ENCODE measurements around the gene MTMR6. TPM values are rescaled to one million over a fixed set of nuclear protein-coding genes. Genes with fewer than 3 reads are reported as not detected.

MTMR6 gene
- polyA plus RNA-seq, 1 of the 3 experiments (the other 2 are of a cell fraction), result 4.8 TPM

DNA sequence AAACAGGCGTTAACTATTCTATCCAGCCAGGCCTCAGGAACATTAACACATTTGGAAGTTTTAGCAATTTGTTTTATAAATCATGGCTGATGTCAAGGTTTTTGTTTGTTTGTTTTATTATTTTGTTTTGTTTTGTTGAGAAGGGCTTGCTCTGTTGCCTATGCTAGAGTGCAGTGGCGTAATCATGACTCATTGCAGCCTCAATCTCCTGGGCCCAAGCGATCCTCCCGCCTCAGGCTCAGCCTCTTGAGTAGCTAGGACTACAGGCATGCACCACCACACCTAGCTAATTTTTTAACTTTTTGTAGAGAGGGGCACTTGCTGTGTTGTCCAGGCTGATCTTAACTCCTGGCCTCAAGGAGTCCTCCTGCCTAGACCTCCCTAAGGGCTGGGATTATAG, 42.4 kb upstream of the MTMR6 start:
- DNase-seq, result no peak
- Histone ChIP-seq H3K9me2 (no peaks in the 10 kb centered on the region), H4K20me1 (ENCODE audit: insufficient read depth) (no peaks in the 10 kb centered on the region), H3K4me1 (ENCODE audit: control insufficient read depth in 1 of 2, insufficient read depth in 2 of 2, low read depth in 1 of 2, low read length in 1 of 2) (no peaks in the 10 kb centered on the region), H3K27me3 (ENCODE audit: insufficient read depth) (no peaks in the 10 kb centered on the region), H3K36me3 (replicated peaks in 1 of 2; ENCODE audit: control insufficient read depth in 1 of 2, insufficient read depth in 2 of 2, low read length in 1 of 2) (peaks cover 90% of the 10 kb centered on the region in 2 experiments), H3K27ac (ENCODE audit: low read depth in 2 of 2, low read length in 1 of 2) (no peak overlapping the region), H3K79me2 (ENCODE audit: insufficient read depth) (peaks cover 22% of the 10 kb centered on the region; the same call in 1 of the 2 replicates), H3K9ac (no peak overlapping the region), H3K9me3 (no peaks in the 10 kb centered on the region), H3F3A (replicated peaks; ENCODE audit: insufficient read depth) (peaks cover 3% of the 10 kb centered on the region), H3K4me3 (ENCODE audit: low read depth in 2 of 2, low read length in 1 of 2) (no peak overlapping the region), H3K4me2 (no peak overlapping the region), H2AFZ (ENCODE audit: low read depth) (no peak overlapping the region)
- no peak for TF ChIP-seq PBX3 (IDR thresholded peaks at IDR 0.05)
- TF ChIP-seq RAD21 (IDR thresholded peaks at IDR 0.05; ENCODE audit: low read length), result no peak
- TF ChIP-seq GABPA (IDR thresholded peaks at IDR 0.05; ENCODE audit: low read depth), result no peak
- no peak for TF ChIP-seq FOXM1 (IDR thresholded peaks at IDR 0.05; ENCODE audit: low read depth)
- no peak for TF ChIP-seq RFX5 (IDR thresholded peaks at IDR 0.05; ENCODE audit: low read length)
- TF ChIP-seq CHD2 (IDR thresholded peaks at IDR 0.05; ENCODE audit: low read length, partially characterized antibody), result no peak
- TF ChIP-seq POLR2AphosphoS5 (IDR thresholded peaks at IDR 0.05; ENCODE audit: low read depth, low read length), result no peak
- TF ChIP-seq SMC3 (IDR thresholded peaks at IDR 0.05; ENCODE audit: low read depth, low read length), result no peak
- no peak for TF ChIP-seq FOSL2 (IDR thresholded peaks at IDR 0.05; ENCODE audit: borderline replicate concordance, low read depth)
- no peak for TF ChIP-seq ZBTB33 (IDR thresholded peaks at IDR 0.05; ENCODE audit: borderline replicate concordance, low read depth)
- no peak for TF ChIP-seq NRF1 (IDR thresholded peaks at IDR 0.05; ENCODE audit: low read depth, low read length)
- 93% methylated on average over 4 of the region's 4 CpGs for WGBS (ENCODE audit: low lambda C conversion rate)
- ChIA-PET POLR2A (no interaction called here), CTCF (no interaction called here)

GRCh38 chr13:25324100-25324499, 36.8 kb upstream of the MTMR6 start:
- H3K27me3 ChIP-seq (ENCODE audit: insufficient read depth), result no peaks in the 10 kb centered on the region
- no peak overlapping the region for H3K4me2 ChIP-seq
- DNase-seq, result no peak
- H3K36me3 ChIP-seq (replicated peaks in 1 of 2; ENCODE audit: control insufficient read depth in 1 of 2, insufficient read depth in 2 of 2, low read length in 1 of 2), result peaks cover 86 to 93% of the 10 kb centered on the region in 2 experiments
- WGBS (ENCODE audit: low lambda C conversion rate), result 95% methylated on average over 2 of the region's 2 CpGs
- no peaks in the 10 kb centered on the region for H3K9me2 ChIP-seq
- H3K9ac ChIP-seq, result no peak overlapping the region
- no peak overlapping the region for H3K27ac ChIP-seq (ENCODE audit: low read depth in 2 of 2, low read length in 1 of 2)
- ChIA-PET POLR2A (no interaction called here), CTCF (interaction anchor here (1.6 kb wide), 1 partner anchor 26 kb away, joined by 3 read pairs; no protein-coding TSS in a partner anchor)
- H2AFZ ChIP-seq (ENCODE audit: low read depth), result no peak overlapping the region
- H3K79me2 ChIP-seq (ENCODE audit: insufficient read depth), result peaks cover 9% of the 10 kb centered on the region; the same call in 1 of the 2 replicates
- H4K20me1 ChIP-seq (ENCODE audit: insufficient read depth), result no peaks in the 10 kb centered on the region
- no peaks in the 10 kb centered on the region for H3F3A ChIP-seq (replicated peaks; ENCODE audit: insufficient read depth)
- H3K4me1 ChIP-seq (ENCODE audit: control insufficient read depth in 1 of 2, insufficient read depth in 2 of 2, low read depth in 1 of 2, low read length in 1 of 2), result no peaks in the 10 kb centered on the region; a peak in 1 of 4 replicates
- no peak overlapping the region for H3K4me3 ChIP-seq (ENCODE audit: low read depth in 2 of 2, low read length in 1 of 2)
- H3K9me3 ChIP-seq, result no peaks in the 10 kb centered on the region
- TF ChIP-seq GABPA (IDR thresholded peaks at IDR 0.05; ENCODE audit: low read depth), result no peak
- TF ChIP-seq TCF12 (IDR thresholded peaks at IDR 0.05), result no peak
- TF ChIP-seq, protein P1, sequence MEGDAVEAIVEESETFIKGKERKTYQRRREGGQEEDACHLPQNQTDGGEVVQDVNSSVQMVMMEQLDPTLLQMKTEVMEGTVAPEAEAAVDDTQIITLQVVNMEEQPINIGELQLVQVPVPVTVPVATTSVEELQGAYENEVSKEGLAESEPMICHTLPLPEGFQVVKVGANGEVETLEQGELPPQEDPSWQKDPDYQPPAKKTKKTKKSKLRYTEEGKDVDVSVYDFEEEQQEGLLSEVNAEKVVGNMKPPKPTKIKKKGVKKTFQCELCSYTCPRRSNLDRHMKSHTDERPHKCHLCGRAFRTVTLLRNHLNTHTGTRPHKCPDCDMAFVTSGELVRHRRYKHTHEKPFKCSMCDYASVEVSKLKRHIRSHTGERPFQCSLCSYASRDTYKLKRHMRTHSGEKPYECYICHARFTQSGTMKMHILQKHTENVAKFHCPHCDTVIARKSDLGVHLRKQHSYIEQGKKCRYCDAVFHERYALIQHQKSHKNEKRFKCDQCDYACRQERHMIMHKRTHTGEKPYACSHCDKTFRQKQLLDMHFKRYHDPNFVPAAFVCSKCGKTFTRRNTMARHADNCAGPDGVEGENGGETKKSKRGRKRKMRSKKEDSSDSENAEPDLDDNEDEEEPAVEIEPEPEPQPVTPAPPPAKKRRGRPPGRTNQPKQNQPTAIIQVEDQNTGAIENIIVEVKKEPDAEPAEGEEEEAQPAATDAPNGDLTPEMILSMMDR (IDR thresholded peaks at IDR 0.05), result no peak
- TF ChIP-seq, protein P2, sequence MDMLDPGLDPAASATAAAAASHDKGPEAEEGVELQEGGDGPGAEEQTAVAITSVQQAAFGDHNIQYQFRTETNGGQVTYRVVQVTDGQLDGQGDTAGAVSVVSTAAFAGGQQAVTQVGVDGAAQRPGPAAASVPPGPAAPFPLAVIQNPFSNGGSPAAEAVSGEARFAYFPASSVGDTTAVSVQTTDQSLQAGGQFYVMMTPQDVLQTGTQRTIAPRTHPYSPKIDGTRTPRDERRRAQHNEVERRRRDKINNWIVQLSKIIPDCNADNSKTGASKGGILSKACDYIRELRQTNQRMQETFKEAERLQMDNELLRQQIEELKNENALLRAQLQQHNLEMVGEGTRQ (IDR thresholded peaks at IDR 0.05; ENCODE audit: borderline replicate concordance, low read depth, low read length), result no peak
- no peak for TF ChIP-seq TEAD4 (IDR thresholded peaks at IDR 0.05; ENCODE audit: borderline replicate concordance, insufficient read depth)
- TF ChIP-seq, protein P3, sequence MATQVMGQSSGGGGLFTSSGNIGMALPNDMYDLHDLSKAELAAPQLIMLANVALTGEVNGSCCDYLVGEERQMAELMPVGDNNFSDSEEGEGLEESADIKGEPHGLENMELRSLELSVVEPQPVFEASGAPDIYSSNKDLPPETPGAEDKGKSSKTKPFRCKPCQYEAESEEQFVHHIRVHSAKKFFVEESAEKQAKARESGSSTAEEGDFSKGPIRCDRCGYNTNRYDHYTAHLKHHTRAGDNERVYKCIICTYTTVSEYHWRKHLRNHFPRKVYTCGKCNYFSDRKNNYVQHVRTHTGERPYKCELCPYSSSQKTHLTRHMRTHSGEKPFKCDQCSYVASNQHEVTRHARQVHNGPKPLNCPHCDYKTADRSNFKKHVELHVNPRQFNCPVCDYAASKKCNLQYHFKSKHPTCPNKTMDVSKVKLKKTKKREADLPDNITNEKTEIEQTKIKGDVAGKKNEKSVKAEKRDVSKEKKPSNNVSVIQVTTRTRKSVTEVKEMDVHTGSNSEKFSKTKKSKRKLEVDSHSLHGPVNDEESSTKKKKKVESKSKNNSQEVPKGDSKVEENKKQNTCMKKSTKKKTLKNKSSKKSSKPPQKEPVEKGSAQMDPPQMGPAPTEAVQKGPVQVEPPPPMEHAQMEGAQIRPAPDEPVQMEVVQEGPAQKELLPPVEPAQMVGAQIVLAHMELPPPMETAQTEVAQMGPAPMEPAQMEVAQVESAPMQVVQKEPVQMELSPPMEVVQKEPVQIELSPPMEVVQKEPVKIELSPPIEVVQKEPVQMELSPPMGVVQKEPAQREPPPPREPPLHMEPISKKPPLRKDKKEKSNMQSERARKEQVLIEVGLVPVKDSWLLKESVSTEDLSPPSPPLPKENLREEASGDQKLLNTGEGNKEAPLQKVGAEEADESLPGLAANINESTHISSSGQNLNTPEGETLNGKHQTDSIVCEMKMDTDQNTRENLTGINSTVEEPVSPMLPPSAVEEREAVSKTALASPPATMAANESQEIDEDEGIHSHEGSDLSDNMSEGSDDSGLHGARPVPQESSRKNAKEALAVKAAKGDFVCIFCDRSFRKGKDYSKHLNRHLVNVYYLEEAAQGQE (IDR thresholded peaks at IDR 0.05; ENCODE audit: low read depth, low read length), result no peak
- TF ChIP-seq PBX3 (IDR thresholded peaks at IDR 0.05), result no peak
- TF ChIP-seq, protein P4, sequence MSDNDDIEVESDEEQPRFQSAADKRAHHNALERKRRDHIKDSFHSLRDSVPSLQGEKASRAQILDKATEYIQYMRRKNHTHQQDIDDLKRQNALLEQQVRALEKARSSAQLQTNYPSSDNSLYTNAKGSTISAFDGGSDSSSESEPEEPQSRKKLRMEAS (IDR thresholded peaks at IDR 0.05; ENCODE audit: low read depth), result no peak
- no peak for TF ChIP-seq FOXM1 (IDR thresholded peaks at IDR 0.05; ENCODE audit: low read depth)

All from SK-N-SH (cell line).